HEK293T (cell line): ENCODE data around the gene IL4R.

Experiments used
- CTCF ChIA-PET: fragments of 350-600 bp; formaldehyde crosslinking; extraction: SDS; loops from one replicate; lab custom pipeline; 2021; ENCODE audit warnings: antibody characterized with exemption, inconsistent platforms; lab: Yijun Ruan, JAX
- POLR2A ChIA-PET: fragments of 350-600 bp; formaldehyde crosslinking; extraction: SDS; loops from one replicate; lab custom pipeline; 2020; ENCODE audit warnings: antibody characterized with exemption, inconsistent platforms; lab: Yijun Ruan, JAX
- DNase-seq: peaks from one replicate; pipeline ENCODE4 v3.0.0; 2012; ENCODE audit warnings: mixed read lengths; ENCODE audit errors: extremely low spot score
- ARNT ChIP-seq: fragments of 450-650 bp; IDR thresholded peaks from 2 replicates; pipeline ENCODE4 v1.6.1; 2017; ENCODE audit warnings: mild to moderate bottlenecking
- BHLHE40 ChIP-seq: fragments of 450-650 bp; IDR thresholded peaks from 2 replicates; pipeline ENCODE4 v1.6.1; 2016; ENCODE audit warnings: mild to moderate bottlenecking, moderate library complexity, borderline replicate concordance
- CTBP1 ChIP-seq: fragments of 450-650 bp; IDR thresholded peaks from 2 replicates; pipeline ENCODE4 v1.6.1; 2016; ENCODE audit warnings: borderline replicate concordance
- ELF4 ChIP-seq: fragments of 450-650 bp; IDR thresholded peaks from 2 replicates; pipeline ENCODE4 v1.6.1; 2017; ENCODE audit warnings: antibody characterized with exemption
- FOXA1 ChIP-seq: fragments of 450-650 bp; IDR thresholded peaks from 2 replicates; pipeline ENCODE4 v1.6.1; 2016; ENCODE audit warnings: mild to moderate bottlenecking
- FOXK2 ChIP-seq: fragments of 450-650 bp; IDR thresholded peaks from 2 replicates; pipeline ENCODE4 v1.6.1; 2016; ENCODE audit warnings: mild to moderate bottlenecking
- FOXM1 ChIP-seq: fragments of 450-650 bp; IDR thresholded peaks from 2 replicates; pipeline ENCODE4 v1.6.1; 2017; ENCODE audit warnings: mild to moderate bottlenecking, borderline replicate concordance
- HDGF ChIP-seq: fragments of 450-650 bp; IDR thresholded peaks from 2 replicates; pipeline ENCODE4 v1.6.1; 2017; ENCODE audit warnings: antibody characterized with exemption, borderline replicate concordance
- L3MBTL2 ChIP-seq: fragments of 450-650 bp; conservative IDR thresholded peaks from 2 replicates; pipeline ENCODE4 v1.6.1; 2016; ENCODE audit warnings: mild to moderate bottlenecking
- LEF1 ChIP-seq: fragments of 450-650 bp; IDR thresholded peaks from 2 replicates; pipeline ENCODE4 v1.6.1; 2017; ENCODE audit warnings: mild to moderate bottlenecking, borderline replicate concordance
- NFRKB ChIP-seq: fragments of 450-650 bp; IDR thresholded peaks from 2 replicates; pipeline ENCODE4 v1.6.1; 2016; ENCODE audit warnings: mild to moderate bottlenecking, moderate library complexity
- PKNOX1 ChIP-seq: fragments of 450-650 bp; IDR thresholded peaks from 2 replicates; pipeline ENCODE4 v1.6.1; 2016
- SP1 ChIP-seq: fragments of 450-650 bp; IDR thresholded peaks from 2 replicates; pipeline ENCODE4 v1.6.1; 2017
- SUZ12 ChIP-seq: fragments of 450-650 bp; IDR thresholded peaks from 2 replicates; pipeline ENCODE4 v1.6.1; 2016; ENCODE audit warnings: mild to moderate bottlenecking
- TARDBP ChIP-seq: fragments of 450-650 bp; IDR thresholded peaks from 2 replicates; pipeline ENCODE4 v1.6.1; 2016
- ZNF384 ChIP-seq: fragments of 450-650 bp; IDR thresholded peaks from 2 replicates; pipeline ENCODE4 v1.6.1; 2016

IL4R gene

DNA sequence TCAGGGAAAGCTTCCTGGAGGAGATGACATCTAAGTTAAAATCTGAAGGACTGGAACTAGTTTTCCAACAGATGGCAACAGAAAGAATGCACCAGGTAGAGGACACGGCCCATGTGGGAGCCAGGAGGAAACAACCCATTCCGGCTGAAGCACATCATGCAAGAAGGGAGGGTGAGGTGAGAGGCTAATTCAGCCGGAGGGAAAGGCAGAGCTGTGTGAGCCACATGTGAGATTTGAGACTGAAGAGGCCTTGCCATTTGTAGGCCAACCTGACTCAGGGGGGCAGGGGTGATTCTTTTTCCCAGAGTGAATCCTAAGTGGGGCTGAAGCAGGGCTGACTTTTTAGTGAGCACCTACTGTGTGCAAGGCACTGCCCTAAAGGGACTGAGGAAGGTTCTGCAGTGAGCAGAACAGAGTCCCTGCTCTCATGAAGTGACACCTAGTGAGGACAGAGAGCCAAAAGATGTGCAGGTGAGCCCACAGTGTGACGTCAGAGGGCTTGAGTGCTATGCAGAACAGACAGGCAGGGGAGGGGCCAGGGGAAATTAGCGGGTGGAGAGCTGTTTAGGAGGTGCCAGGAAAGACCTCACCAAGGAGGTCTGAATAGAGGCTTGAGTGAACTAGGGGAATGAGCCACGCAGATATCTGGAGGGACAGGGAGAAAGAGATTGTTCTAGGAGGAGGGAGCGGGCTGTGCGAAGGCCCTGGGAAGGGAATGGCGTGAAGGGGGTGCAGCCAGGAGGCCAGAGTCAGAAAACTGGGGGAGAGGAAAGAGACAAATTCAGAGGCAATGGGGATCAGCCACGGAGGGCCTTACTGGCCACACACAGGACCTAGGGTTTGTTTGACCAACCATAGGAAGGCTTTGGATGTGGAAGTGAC lies 68.4 kb downstream of the IL4R start:
- POLR2A ChIA-PET, result no interaction called here
- TF ChIP-seq CTBP1 (no peak), TARDBP (no peak), FOXM1 (no peak), FOXA1 (no peak), FOXK2 (no peak), HDGF (no peak), SUZ12 (no peak), NFRKB (no peak), ARNT (no peak), ZNF384 (no peak), ELF4 (no peak), LEF1 (no peak), BHLHE40 (no peak)
- no peak for DNase-seq
- CTCF ChIA-PET, result no interaction called here

- TF ChIP-seq LEF1, result no peak
- no peak for TF ChIP-seq SP1
- no peak for TF ChIP-seq FOXM1
- TF ChIP-seq SUZ12, result no peak
- no peak for TF ChIP-seq ZNF384
- TF ChIP-seq PKNOX1, result no peak
- no peak for TF ChIP-seq BHLHE40
- TF ChIP-seq FOXA1, result no peak
- no peak for TF ChIP-seq NFRKB
- ChIA-PET CTCF (no interaction called here), POLR2A (no interaction called here)
- DNase-seq, result no peak
These were observed 69.9 kb downstream of the IL4R start for GRCh38 chr16:27383556-27384243.

DNA sequence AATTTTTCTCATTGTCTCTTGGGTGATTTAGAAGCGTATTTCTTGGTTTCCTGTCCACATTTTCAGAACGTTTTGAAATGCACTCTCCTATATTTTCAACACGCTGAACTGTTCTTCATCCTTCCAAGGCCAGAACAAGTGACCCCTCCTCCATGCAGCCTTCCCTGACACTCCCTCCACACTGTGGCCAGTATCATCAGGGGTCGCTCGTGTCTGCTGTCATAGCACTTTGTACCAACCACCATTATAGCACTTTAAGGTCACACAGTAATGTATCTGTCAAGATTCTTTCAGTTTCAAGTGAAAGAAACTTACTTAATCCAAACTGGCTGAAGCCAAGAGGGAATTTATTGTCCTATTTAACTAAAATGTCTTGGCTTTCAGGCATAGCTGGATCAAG lies 70.7 kb downstream of the IL4R start:
- no peak for DNase-seq
- TF ChIP-seq HDGF, result no peak
- no peak for TF ChIP-seq TARDBP
- TF ChIP-seq LEF1, result no peak
- TF ChIP-seq FOXA1, result no peak
- no peak for TF ChIP-seq FOXM1
- no peak for TF ChIP-seq L3MBTL2
- no peak for TF ChIP-seq ELF4
- TF ChIP-seq SP1, result no peak
- ChIA-PET POLR2A (no interaction called here), CTCF (no interaction called here)

- no peak for TF ChIP-seq FOXA1
- TF ChIP-seq NFRKB, result no peak
- TF ChIP-seq CTBP1, result no peak
- TF ChIP-seq FOXK2, result no peak
- TF ChIP-seq TARDBP, result no peak
- no peak for TF ChIP-seq SUZ12
- TF ChIP-seq ARNT, result no peak
- POLR2A ChIA-PET, result no interaction called here
- DNase-seq, result no peak
- CTCF ChIA-PET, result no interaction called here
These were observed 71.6 kb downstream of the IL4R start for GRCh38 chr16:27385398-27385797.

- CTCF ChIA-PET, result no interaction called here
These were observed 72.9 kb downstream of the IL4R start for GRCh38 chr16:27386674-27387073.

DNA sequence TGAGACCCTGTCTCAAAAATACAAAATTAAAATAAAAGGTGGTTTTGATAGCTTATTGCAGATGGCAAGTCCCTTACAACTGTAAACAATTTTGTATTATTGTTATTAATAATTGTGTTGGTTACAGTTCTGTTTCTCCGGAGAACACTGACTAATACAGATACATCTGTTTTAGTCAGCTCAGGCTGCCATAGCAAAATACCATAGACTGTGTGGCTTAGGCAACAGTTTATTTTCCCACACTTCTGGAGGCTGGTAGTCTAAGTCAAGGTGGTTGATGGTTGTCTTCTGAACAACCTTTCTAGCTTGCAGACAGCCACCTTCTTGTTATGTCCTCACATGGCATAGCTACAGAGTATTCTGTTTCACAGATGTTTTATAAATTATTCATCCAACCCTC lies 74.0 kb downstream of the IL4R start:
- TF ChIP-seq L3MBTL2, result no peak
- TF ChIP-seq ZNF384, result no peak
- TF ChIP-seq FOXM1, result no peak
- TF ChIP-seq SP1, result no peak
- no peak for TF ChIP-seq FOXA1
- TF ChIP-seq CTBP1, result no peak
- TF ChIP-seq HDGF, result no peak
- TF ChIP-seq PKNOX1, result no peak
- TF ChIP-seq TARDBP, result no peak
- TF ChIP-seq LEF1, result no peak
- DNase-seq, result no peak
- CTCF ChIA-PET, result no interaction called here
- POLR2A ChIA-PET, result no interaction called here

More at GRCh38 chr16:27386674-27387073, 72.9 kb downstream of the IL4R start:
- DNase-seq, result no peak
- POLR2A ChIA-PET, result interaction anchor here (0.7 kb wide), 1 partner anchor 14 kb away, joined by 3 read pairs; no protein-coding TSS in a partner anchor
- TF ChIP-seq CTBP1 (no peak), TARDBP (no peak), FOXA1 (no peak), L3MBTL2 (no peak), FOXK2 (no peak), PKNOX1 (no peak), SP1 (no peak), ELF4 (no peak), ZNF384 (no peak), SUZ12 (no peak), NFRKB (no peak), FOXM1 (no peak), ARNT (no peak), LEF1 (no peak), HDGF (no peak), BHLHE40 (no peak)
